ENCODE results near the gene BHLHE40.

Gene BHLHE40

GRCh38 chr3:5006755-5007202 lies 27.5 kb downstream of the BHLHE40 start:
- TF ChIP-seq, protein P1, sequence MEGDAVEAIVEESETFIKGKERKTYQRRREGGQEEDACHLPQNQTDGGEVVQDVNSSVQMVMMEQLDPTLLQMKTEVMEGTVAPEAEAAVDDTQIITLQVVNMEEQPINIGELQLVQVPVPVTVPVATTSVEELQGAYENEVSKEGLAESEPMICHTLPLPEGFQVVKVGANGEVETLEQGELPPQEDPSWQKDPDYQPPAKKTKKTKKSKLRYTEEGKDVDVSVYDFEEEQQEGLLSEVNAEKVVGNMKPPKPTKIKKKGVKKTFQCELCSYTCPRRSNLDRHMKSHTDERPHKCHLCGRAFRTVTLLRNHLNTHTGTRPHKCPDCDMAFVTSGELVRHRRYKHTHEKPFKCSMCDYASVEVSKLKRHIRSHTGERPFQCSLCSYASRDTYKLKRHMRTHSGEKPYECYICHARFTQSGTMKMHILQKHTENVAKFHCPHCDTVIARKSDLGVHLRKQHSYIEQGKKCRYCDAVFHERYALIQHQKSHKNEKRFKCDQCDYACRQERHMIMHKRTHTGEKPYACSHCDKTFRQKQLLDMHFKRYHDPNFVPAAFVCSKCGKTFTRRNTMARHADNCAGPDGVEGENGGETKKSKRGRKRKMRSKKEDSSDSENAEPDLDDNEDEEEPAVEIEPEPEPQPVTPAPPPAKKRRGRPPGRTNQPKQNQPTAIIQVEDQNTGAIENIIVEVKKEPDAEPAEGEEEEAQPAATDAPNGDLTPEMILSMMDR (IDR thresholded peaks at IDR 0.05; ENCODE audit: low read depth, low read length, missing control alignments): no peak
- no peak overlapping the region for H3K4me3 ChIP-seq (replicated peaks; ENCODE audit: low read depth, low read length)
- DNase-seq (ENCODE audit: extremely low read depth, low read depth): no peak

DNA sequence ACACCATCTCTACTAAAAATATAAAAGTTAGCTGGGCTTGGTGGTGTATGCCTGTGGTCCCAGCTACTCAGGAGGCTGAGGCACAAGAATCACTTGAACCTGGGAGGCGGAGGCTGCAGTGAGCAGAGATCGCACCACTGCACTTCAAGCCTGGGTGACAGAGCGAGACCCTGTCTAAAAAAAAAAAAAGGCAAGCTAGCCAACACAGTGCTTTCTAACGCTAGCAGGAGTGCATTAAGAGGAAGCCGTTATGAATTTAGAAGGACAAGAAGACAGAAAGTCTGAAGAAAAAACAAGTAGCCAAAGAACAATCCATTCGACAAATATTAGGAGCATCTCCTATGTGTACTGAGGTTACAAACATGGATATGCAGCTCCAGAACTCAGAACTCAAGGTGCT lies 28.6 kb downstream of the BHLHE40 start:
- TF ChIP-seq, protein P1 (IDR thresholded peaks at IDR 0.05; ENCODE audit: low read depth, low read length, missing control alignments): no peak
- DNase-seq (ENCODE audit: extremely low read depth, low read depth): no peak
- H3K4me3 ChIP-seq (replicated peaks; ENCODE audit: low read depth, low read length): no peak overlapping the region

DNA sequence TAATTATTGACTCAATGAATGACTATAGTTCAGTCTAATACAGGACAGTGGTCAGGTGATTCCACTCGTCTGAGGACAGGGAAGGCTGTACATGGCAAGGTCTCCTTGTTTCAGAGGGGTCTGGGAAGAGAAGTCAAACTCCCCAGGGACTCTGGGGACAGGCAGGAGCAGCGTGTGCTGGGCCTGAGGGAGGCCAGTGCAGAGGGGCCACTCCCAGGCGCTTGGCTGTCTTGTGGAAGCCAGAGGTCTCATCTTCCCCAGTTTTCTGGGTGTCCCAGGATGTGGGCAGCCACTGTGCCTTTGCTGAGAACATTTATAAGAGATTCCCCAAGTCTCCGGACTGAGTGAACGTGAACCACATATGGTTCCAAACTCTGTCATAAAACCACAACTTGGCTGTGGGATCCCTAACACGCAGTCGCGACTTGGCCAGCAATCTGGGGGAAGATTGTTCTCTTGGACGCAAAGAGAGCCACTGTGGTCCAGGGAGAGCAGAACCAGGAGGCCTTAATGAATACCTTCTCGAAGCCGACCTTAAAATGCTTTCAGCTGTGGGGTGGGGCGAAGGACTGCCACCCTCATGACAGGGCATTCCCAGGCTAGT lies 30.4 kb downstream of the BHLHE40 start:
- no peak for DNase-seq (ENCODE audit: extremely low read depth, low read depth)
- TF ChIP-seq, protein P1 (IDR thresholded peaks at IDR 0.05; ENCODE audit: low read depth, low read length, missing control alignments): no peak
- no peak overlapping the region for H3K4me3 ChIP-seq (replicated peaks; ENCODE audit: low read depth, low read length)

DNA sequence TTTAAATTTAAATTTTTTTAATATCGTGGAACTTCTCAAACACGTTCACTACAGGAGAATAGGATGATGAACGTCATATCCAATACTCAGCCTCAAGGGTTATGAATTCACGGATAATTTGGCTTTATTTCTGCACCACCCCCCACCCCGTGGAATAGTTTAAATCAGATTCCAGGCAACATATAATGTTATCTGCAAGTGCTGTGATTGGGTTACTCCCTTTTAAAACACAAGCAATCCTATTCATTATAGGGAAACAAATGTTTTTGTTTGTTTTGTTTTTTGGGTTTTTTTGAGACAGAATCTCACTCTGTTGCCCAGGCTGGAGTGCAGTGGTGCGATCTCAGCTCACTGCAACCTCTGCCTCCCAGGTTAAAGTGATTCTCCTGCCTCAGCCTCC lies 30.9 kb downstream of the BHLHE40 start:
- H3K4me3 ChIP-seq (replicated peaks; ENCODE audit: low read depth, low read length): no peak overlapping the region
- TF ChIP-seq, protein P1 (IDR thresholded peaks at IDR 0.05; ENCODE audit: low read depth, low read length, missing control alignments): no peak

GRCh38 chr3:5010706-5011554 lies 31.7 kb downstream of the BHLHE40 start:
- no peak for DNase-seq (ENCODE audit: extremely low read depth, low read depth)
- TF ChIP-seq, protein P1 (IDR thresholded peaks at IDR 0.05; ENCODE audit: low read depth, low read length, missing control alignments): no peak
- no peak overlapping the region for H3K4me3 ChIP-seq (replicated peaks; ENCODE audit: low read depth, low read length)

More for the DNA sequence above, 30.9 kb downstream of the BHLHE40 start:
- DNase-seq (ENCODE audit: extremely low read depth, low read depth): no peak

DNA sequence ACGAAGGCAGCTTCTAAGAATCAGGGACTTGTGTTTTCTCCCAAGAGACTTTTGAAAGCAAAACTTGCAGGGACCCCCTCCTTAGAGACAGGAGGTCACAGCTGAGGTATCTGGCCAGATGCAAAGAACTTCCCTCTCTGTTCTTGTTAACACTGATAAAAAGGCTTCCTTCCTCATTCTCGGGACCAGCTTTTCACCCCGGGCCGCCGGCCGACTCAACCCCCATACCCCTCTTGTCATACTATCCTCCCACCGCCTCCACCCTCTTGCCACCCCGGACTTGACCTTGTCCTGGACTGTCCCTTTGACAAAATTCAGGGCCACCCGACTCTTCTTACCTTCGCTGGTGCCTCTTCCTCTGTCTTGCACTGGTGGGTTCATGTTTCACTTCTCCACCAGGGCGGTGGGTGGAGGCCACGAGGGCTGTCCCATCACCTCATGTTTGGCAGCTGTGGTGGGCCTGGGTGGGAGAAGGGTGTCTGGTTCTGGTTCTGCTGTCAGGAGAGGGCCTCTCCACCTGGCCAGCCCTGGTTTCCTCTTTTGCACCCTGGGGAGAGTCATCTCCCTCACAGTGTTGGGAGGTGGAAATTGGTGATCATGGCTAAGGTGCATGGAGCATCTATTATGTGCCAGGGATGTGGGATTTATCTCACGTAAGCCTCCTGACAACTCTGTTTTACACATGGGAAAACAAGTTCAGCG lies 32.5 kb downstream of the BHLHE40 start:
- TF ChIP-seq, protein P1 (IDR thresholded peaks at IDR 0.05; ENCODE audit: low read depth, low read length, missing control alignments): no peak
- no peak overlapping the region for H3K4me3 ChIP-seq (replicated peaks; ENCODE audit: low read depth, low read length)

More for the DNA sequence above, 32.5 kb downstream of the BHLHE40 start:
- no peak for DNase-seq (ENCODE audit: extremely low read depth, low read depth)
